PC-3 (cell line): Measurements from ENCODE around the gene RAD51AP1. TPM values are rescaled to one million over a fixed set of nuclear protein-coding genes. Genes with fewer than 3 reads are reported as not detected.

Experiments used
- ATAC-seq: fragments of 200-7000 bp; cut with Tn5 transposase; 2 replicates; pipeline ENCODE4 v1.9.1; 2020; ENCODE audit warnings: mild to moderate bottlenecking, moderate library complexity
- BruUV-seq: library from RNA; stranded (reverse); fragments of 400-500 nt; replicated peaks from 2 replicates; lab custom pipeline; 2021; lab: Mats Ljungman, UMichigan
- CTCF ChIA-PET: fragments of 300-600 bp; sonication (Branson Sonifier 250); formaldehyde crosslinking; loops from one replicate; lab custom pipeline; 2022; ENCODE audit warnings: antibody characterized with exemption; lab: Charles Lee
- POLR2A ChIA-PET: fragments of 300-600 bp; sonication (Branson Sonifier 250); formaldehyde crosslinking; loops from one replicate; lab custom pipeline; 2022; ENCODE audit warnings: antibody characterized with exemption; ENCODE audit not compliant: unreplicated experiment; lab: Charles Lee
- DNase-seq: peaks from one replicate; pipeline ENCODE4 v3.0.0-alpha.2; 2015
- H2AFZ ChIP-seq: fragments of 300-600 bp; sonication (generic); 2 replicates; pipeline ENCODE4 v1.6.0; 2016; ENCODE audit warnings: antibody characterized with exemption, low read length
- H3F3A ChIP-seq: fragments of 300-600 bp; sonication (generic); one replicate; pipeline ENCODE4 v1.6.0; 2017; ENCODE audit warnings: antibody characterized with exemption, low read length, control low read depth, mild to moderate bottlenecking; ENCODE audit not compliant: unreplicated experiment
- H3K27ac ChIP-seq: fragments of 300-600 bp; sonication (generic); 2 replicates; pipeline ENCODE4 v1.5.1; 2016; ENCODE audit warnings: mild to moderate bottlenecking, low read length
- H3K27me3 ChIP-seq: fragments of 300-600 bp; sonication (generic); 2 replicates; pipeline ENCODE4 v1.6.1; 2016; ENCODE audit warnings: low read length, mixed read lengths
- H3K36me3 ChIP-seq: fragments of 300-600 bp; sonication (generic); 2 replicates; pipeline ENCODE4 v1.6.1; 2016; ENCODE audit warnings: low read depth, mixed run types, low read length, mixed read lengths
- H3K4me1 ChIP-seq: fragments of 300-600 bp; sonication (generic); 2 replicates; pipeline ENCODE4 v1.5.1; 2016; ENCODE audit warnings: low read length; ENCODE audit not compliant: insufficient read depth
- H3K4me2 ChIP-seq: fragments of 300-600 bp; sonication (generic); 2 replicates; pipeline ENCODE4 v1.6.0; 2016; ENCODE audit warnings: low read length
- H3K4me3 ChIP-seq: fragments of 300-600 bp; sonication (generic); 2 replicates; pipeline ENCODE4 v1.5.1; 2016; ENCODE audit warnings: mild to moderate bottlenecking, low read length, mixed read lengths
- H3K79me2 ChIP-seq: fragments of 300-600 bp; sonication (generic); 2 replicates; pipeline ENCODE4 v1.6.1; 2017; ENCODE audit warnings: low read length, mixed read lengths
- H3K9ac ChIP-seq: fragments of 300-600 bp; sonication (generic); 2 replicates; pipeline ENCODE4 v1.6.0; 2016; ENCODE audit warnings: mild to moderate bottlenecking, low read length
- H3K9me2 ChIP-seq: fragments of 300-600 bp; sonication (generic); replicated peaks from 2 replicates; pipeline ENCODE4 v1.6.1; 2016; ENCODE audit warnings: mixed run types, low read length, mixed read lengths
- H3K9me3 ChIP-seq: fragments of 300-600 bp; sonication (generic); 2 replicates; pipeline ENCODE4 v1.6.1; 2016; ENCODE audit warnings: low read length, mixed read lengths
- H4K20me1 ChIP-seq: fragments of 300-600 bp; sonication (generic); 2 replicates; pipeline ENCODE4 v1.6.1; 2016; ENCODE audit warnings: low read length, mixed read lengths
- CTCF ChIP-seq: fragments of 300-600 bp; sonication (generic); conservative IDR thresholded peaks from 2 replicates; pipeline ENCODE4 v1.5.1; 2017; ENCODE audit warnings: antibody characterized with exemption, low read depth, mild to moderate bottlenecking, low read length
- EZH2 ChIP-seq: fragments of 300-600 bp; sonication (generic); IDR thresholded peaks from one replicate; pipeline ENCODE4 v1.6.1; 2017; ENCODE audit warnings: antibody characterized with exemption, mild to moderate bottlenecking, low read length; ENCODE audit not compliant: unreplicated experiment
- EZH2phosphoT487 ChIP-seq: fragments of 300-600 bp; sonication (generic); IDR thresholded peaks from 2 replicates; pipeline ENCODE4 v1.6.1; 2018; ENCODE audit warnings: mild to moderate bottlenecking, antibody characterized with exemption, low read length, borderline replicate concordance
- intact Hi-C: fragments of 100-400 bp; cut with micrococcal nuclease; formaldehyde crosslinking; loops from 2 replicates; pipeline ENCODE4 v1.9.0; 2023
- total RNA-seq: library from RNA; depleted of rRNA; stranded (reverse); fragments of >200 nt; gene quantifications from 2 replicates; pipeline ENCODE4 v1.2.3, GENCODE V29; 2014

The RAD51AP1 gene
- total RNA-seq, 1 experiment from 2014 or later: 24.7 TPM

GRCh38 chr12:4603946-4604345, 65.3 kb downstream of the RAD51AP1 start:
- Histone ChIP-seq H4K20me1 (no peaks in the 10 kb centered on the region), H2AFZ (no peak overlapping the region), H3K27ac (no peak overlapping the region), H3K9me2 (no peaks in the 10 kb centered on the region), H3K79me2 (peaks cover 12% of the 10 kb centered on the region), H3F3A (no peaks in the 10 kb centered on the region), H3K9ac (no peak overlapping the region), H3K27me3 (peaks cover 20% of the 10 kb centered on the region), H3K9me3 (no peaks in the 10 kb centered on the region), H3K4me2 (no peak overlapping the region), H3K4me1 (peaks cover 3% of the 10 kb centered on the region; the same call in 1 of the 2 replicates), H3K36me3 (no peaks in the 10 kb centered on the region), H3K4me3 (no peak overlapping the region)
- ChIA-PET POLR2A (no interaction called here), CTCF (interaction anchor here (0.5 kb wide), 1 partner anchor 47 kb away, joined by 4 read pairs; no protein-coding TSS in a partner anchor)
- no peak for TF ChIP-seq EZH2
- TF ChIP-seq EZH2phosphoT487: no peak
- TF ChIP-seq CTCF: no peak
- no TSS peak for BruUV-seq
- ATAC-seq: no peak
- intact Hi-C loops: loop anchor here (2.0 kb wide), 1 partner anchor 155 kb away; no protein-coding TSS in a partner anchor
- DNase-seq: no peak

GRCh38 chr12:4604684-4605193, 66.0 kb downstream of the RAD51AP1 start:
- POLR2A ChIA-PET: no interaction called here
- ATAC-seq: peak; percentile 97

More at GRCh38 chr12:4604684-4605193, 66.0 kb downstream of the RAD51AP1 start:
- peak overlapping the region; percentile 98 for H2AFZ ChIP-seq
- H3K4me3 ChIP-seq: peak overlapping the region; percentile 89
- H3K27ac ChIP-seq: no peak overlapping the region
- no TSS peak for BruUV-seq
- CTCF ChIA-PET: interaction anchor here (0.5 kb wide), 1 partner anchor 46 kb away, joined by 4 read pairs; no protein-coding TSS in a partner anchor
- peak overlapping the region; percentile 88 for H3K9ac ChIP-seq
- peak overlapping the region; percentile 82 for H3K4me2 ChIP-seq
- H3K4me1 ChIP-seq: peaks cover 3% of the 10 kb centered on the region; the same call in 1 of the 2 replicates
- no peaks in the 10 kb centered on the region for H3K36me3 ChIP-seq
- H3K9me3 ChIP-seq: no peaks in the 10 kb centered on the region
- H3K79me2 ChIP-seq: peaks cover 12% of the 10 kb centered on the region
- peak; percentile 83 for DNase-seq
- H3F3A ChIP-seq: no peaks in the 10 kb centered on the region
- H3K9me2 ChIP-seq: no peaks in the 10 kb centered on the region
- intact Hi-C loops: loop anchor here (2.0 kb wide), 1 partner anchor 154 kb away; no protein-coding TSS in a partner anchor
- H3K27me3 ChIP-seq: peaks cover 20% of the 10 kb centered on the region
- H4K20me1 ChIP-seq: no peaks in the 10 kb centered on the region
- TF ChIP-seq CTCF (peak; percentile 85), EZH2phosphoT487 (no peak), EZH2 (no peak)
